Sigmoid colon (tissue), 4 donors: ENCODE measurements around the gene ARHGEF7.

Experiments used
- CTCF ChIP-seq, 4 experiments: fragments of 450-650 bp in 3 of 4; fragments of 200-600 bp in 1 of 4; IDR thresholded peaks; one replicate each; pipeline ENCODE4 v1.5.1; 2016 to 2019; ENCODE audit warnings: antibody characterized with exemption in 4 of 4, mild to moderate bottlenecking in 3 of 4, moderate library complexity in 2 of 4
- EP300 ChIP-seq, 4 donors: sonication (generic); formaldehyde crosslinking; IDR thresholded peaks; one replicate each; pipeline ENCODE4 v1.6.1; 2017; ENCODE audit warnings: antibody characterized with exemption in 4 of 4
- POLR2A ChIP-seq, 2 donors: fragments of 450-650 bp; IDR thresholded peaks; one replicate each; pipeline ENCODE4 v1.6.1; 2016; ENCODE audit warnings: antibody characterized with exemption in 2 of 2, mild to moderate bottlenecking in 2 of 2, moderate library complexity in 2 of 2
- POLR2AphosphoS5 ChIP-seq, 4 donors: sonication (generic); formaldehyde crosslinking; IDR thresholded peaks; one replicate each; pipeline ENCODE4 v1.6.1; 2017; ENCODE audit warnings: antibody characterized with exemption in 4 of 4

- TF ChIP-seq EP300 (IDR thresholded peaks at IDR 0.05) = no peak
- no peak for TF ChIP-seq POLR2A (IDR thresholded peaks at IDR 0.05)
- TF ChIP-seq CTCF (IDR thresholded peaks at IDR 0.05) = no peak
- no peak for TF ChIP-seq POLR2AphosphoS5 (IDR thresholded peaks at IDR 0.05)
Observed at GRCh38 chr13:111215081-111216047, 100.3 kb downstream of the ARHGEF7 start.
